Astrocyte of the spinal cord (primary cell): Measurements from ENCODE around the gene DYDC2.
A peak's percentile ranks its signal among the peaks of the same experiment; 100 is the strongest.
"Not testable (repeated sequence)": the region's sequence is repeated elsewhere in the genome, so short reads cannot be mapped to it uniquely, and the experiment has no call there.

Experiments
- DNase-seq: peaks from one replicate; pipeline ENCODE4 v3.0.0; 2011; ENCODE audit warnings: low read depth, low spot score
- H3K4me3 ChIP-seq: 2 replicates; pipeline ENCODE4 v1.5.1; 2011; ENCODE audit warnings: low read depth, mild to moderate bottlenecking, low read length, moderate library complexity
- in situ Hi-C: cut with HindIII; loops from 2 replicates; pipeline ENCODE4 v1.10.0; 2017; ENCODE audit warnings: low sequenced_read_pairs
- TF ChIP-seq, protein P1 (sequence below): IDR thresholded peaks from 2 replicates; pipeline ENCODE4 v1.5.1; 2012; ENCODE audit warnings: low read depth, mild to moderate bottlenecking, low read length, inconsistent platforms

Gene DYDC2

DNA sequence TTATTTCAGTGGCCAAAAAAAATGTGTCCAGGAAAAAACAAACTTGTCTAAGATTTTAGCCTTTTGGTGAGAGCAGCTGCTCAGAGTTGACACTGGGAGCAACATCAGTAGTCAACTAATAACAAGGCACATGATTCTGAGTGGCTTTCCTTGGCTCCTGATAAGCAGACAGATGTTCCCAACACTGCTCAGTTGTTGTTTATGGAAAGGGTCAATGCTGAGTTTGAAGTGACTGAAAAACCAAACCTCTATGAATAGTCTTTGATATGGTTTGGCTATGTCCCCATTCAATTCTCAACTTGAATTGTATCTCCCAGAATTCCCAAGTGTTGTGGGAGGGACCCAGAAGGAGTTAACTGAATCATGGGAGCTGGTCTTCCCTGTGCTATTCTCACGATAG is 12.3 kb upstream of the DYDC2 start:
- DNase-seq, result no peak
- in situ Hi-C loops, result no loop called here
- TF ChIP-seq, protein P1, sequence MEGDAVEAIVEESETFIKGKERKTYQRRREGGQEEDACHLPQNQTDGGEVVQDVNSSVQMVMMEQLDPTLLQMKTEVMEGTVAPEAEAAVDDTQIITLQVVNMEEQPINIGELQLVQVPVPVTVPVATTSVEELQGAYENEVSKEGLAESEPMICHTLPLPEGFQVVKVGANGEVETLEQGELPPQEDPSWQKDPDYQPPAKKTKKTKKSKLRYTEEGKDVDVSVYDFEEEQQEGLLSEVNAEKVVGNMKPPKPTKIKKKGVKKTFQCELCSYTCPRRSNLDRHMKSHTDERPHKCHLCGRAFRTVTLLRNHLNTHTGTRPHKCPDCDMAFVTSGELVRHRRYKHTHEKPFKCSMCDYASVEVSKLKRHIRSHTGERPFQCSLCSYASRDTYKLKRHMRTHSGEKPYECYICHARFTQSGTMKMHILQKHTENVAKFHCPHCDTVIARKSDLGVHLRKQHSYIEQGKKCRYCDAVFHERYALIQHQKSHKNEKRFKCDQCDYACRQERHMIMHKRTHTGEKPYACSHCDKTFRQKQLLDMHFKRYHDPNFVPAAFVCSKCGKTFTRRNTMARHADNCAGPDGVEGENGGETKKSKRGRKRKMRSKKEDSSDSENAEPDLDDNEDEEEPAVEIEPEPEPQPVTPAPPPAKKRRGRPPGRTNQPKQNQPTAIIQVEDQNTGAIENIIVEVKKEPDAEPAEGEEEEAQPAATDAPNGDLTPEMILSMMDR, result no peak
- H3K4me3 ChIP-seq, result no peak overlapping the region

DNA sequence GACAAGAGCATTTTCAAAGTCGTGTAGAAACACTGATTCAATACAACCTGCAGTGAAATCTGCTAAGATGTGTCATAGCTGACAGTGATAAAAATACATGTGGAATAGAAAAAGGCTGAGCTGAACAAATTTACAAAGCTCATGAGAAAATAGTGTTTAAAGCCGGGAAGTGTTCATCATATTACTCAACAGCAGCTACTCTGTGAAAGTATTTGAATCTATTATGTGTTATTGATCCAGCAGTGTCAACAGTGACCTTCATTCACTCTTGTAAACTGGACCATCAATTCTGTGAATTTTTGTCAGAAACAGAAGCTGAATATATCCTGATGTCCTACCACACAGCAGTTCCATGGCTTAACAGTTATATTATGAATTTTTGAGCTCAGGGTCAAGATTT is 11.7 kb upstream of the DYDC2 start:
- in situ Hi-C loops, result no loop called here

DNA sequence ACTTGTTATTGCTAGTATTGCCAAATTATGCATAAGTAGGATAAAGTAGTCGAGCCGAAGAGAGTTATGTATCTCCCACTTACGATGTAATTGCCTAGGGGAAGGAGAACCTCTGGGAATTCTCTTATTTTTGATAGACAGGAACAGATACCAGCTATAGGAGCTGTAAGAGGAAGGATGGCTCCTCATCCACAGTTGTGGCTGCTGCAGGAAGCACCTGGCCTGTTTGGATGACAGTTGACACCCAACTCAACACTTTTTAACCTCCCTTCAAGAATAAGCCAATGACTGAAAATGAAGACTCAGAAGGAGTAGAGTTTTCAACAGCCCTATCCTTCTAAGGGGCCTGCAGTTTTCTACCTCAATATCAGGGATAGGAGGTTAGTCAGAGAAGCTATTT is 6.3 kb upstream of the DYDC2 start:
- H3K4me3 ChIP-seq, result no peak overlapping the region
- TF ChIP-seq, protein P1, result no peak
- DNase-seq, result no peak
- in situ Hi-C loops, result no loop called here

More for the DNA sequence above, 11.7 kb upstream of the DYDC2 start:
- TF ChIP-seq, protein P1, result no peak
- DNase-seq, result no peak
- H3K4me3 ChIP-seq, result no peak overlapping the region

DNA sequence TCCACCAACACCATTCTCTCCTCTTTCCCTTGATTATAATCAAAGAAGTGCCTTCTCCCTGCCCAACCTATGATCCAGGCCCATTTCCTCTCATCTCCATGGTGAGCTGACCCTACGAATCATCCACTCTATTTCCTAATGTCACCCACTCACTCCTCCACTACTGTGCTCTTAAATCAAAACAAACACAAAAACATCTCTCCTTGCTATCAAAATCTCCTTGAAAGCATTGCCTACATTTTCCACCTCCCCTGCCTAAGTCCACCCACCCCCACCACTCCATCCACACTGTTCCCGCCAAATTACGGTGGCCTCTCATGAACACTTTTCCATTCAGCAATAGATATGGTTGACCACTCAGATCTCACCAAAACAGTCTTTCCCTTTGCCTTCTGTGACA is 5.4 kb upstream of the DYDC2 start:
- no peak for DNase-seq
- TF ChIP-seq, protein P1, result no peak
- no peak overlapping the region for H3K4me3 ChIP-seq
- in situ Hi-C loops, result no loop called here

DNA sequence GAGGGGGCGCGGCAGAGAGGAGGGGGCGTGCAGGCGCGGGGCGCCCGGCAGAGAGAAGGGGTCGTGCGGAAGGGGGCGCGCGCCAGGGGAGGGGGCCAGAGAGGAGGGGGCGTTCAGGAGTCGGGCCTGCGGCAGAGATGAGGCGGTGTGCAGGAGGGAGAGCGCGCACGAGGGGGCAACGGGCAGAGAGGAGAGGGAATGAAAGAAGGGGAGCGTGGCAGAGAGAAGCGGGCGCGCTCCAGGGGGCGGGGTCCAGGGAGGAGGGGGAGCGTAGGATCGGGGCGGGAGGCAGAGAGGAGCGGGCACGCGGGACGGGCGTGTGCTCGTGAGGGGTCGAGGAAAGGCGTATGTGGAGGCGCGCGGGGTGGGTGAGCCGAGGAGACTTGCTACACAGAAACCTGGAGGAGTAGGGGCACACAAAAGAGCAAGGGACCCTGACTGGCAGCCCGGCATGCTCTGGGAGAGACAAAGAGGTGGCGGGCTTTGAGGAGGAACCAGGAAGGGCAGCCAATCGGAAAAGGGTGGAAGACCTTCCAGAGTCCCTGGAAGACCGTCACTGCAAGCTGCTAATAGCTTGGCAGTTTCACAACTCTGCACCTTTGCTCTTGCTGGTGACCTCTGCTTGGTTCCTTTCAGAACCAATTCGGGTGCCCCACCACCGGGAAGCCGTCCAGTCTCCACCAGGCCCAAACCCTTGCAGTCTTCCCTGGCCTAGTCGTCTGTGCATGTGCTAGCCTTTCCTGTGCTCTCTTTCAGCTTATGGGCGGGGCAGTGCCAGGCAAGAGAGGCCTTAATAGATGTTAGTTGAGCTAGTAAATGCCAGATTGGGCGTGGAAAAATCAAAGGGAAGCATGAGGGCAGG is 639 bp downstream of the DYDC2 start:
- H3K4me3 ChIP-seq, result peak overlapping the region; percentile 17
- no peak for DNase-seq

DNA sequence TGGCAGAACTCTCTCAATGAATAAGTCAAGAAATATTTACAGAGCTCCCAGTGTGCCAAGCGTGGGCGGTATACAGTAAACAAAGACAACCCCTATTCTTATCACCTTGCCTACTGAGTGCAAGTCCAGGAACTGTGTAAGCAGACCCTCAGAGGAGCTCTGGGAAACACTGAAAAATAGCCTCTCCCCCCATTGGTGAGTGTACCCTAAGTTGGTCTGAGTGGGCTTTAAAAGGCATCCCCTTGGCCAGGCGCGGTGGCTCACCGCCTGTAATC is 1.2 kb downstream of the DYDC2 start:
- H3K4me3 ChIP-seq, result no peak overlapping the region
- in situ Hi-C loops, result no loop called here
- TF ChIP-seq, protein P1, result no peak
- no peak for DNase-seq

More for the DNA sequence above, 639 bp downstream of the DYDC2 start:
- in situ Hi-C loops, result no loop called here
- TF ChIP-seq, protein P1, result no peak

DNA sequence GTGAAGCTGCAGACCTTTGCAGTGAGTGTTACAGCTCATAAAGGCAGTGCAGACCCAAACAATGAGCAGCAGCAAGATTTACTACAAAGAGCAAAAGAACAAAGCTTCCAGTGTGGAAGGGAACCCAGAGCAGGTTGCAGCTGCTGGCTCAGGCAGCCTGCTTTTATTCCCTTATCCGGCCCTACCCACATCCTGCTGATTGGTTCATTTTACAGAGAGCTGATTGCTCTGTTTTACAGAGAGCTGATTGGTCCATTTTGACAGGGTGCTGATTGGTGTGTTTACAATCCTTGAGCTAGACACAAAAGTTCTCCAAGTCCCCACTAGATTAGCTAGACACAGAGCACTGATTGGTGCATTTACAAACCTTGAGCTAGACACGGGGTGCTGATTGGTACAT is 2.3 kb downstream of the DYDC2 start:
- in situ Hi-C loops, H3K4me3 ChIP-seq, DNase-seq: not testable (repeated sequence)
